ENCODE results near the gene RNU7-1.
A peak's percentile ranks its signal among the peaks of the same experiment; 100 is the strongest.

Gene RNU7-1

DNA sequence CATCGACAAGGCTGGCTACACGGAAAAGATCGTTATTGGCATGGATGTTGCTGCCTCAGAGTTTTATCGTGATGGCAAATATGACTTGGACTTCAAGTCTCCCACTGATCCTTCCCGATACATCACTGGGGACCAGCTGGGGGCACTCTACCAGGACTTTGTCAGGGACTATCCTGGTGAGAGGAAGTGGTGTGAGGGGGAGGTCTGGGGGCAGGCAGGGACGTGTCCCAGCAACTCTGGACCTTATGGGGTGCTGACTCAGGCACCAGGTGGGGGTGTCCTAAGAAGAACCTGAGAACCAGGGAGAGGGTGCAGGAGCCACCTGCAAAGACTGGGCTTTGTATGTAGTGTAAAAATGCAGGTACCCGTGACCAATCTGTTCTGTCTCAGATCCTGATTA lies 24.0 kb upstream of the RNU7-1 start:
- DNase-seq = no peak

DNA sequence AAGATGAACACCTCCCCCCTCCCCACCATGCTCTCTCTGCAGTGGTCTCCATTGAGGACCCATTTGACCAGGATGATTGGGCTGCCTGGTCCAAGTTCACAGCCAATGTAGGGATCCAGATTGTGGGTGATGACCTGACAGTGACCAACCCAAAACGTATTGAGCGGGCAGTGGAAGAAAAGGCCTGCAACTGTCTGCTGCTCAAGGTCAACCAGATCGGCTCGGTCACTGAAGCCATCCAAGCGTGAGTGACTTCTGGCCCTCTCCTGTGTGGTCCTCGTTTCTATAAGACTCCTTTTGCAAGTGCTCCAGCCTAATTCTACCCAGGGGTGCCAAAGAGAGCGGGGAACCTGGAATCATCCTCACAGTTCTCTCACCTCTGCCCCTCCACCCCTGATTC lies 22.1 kb upstream of the RNU7-1 start:
- DNase-seq = no peak

DNA sequence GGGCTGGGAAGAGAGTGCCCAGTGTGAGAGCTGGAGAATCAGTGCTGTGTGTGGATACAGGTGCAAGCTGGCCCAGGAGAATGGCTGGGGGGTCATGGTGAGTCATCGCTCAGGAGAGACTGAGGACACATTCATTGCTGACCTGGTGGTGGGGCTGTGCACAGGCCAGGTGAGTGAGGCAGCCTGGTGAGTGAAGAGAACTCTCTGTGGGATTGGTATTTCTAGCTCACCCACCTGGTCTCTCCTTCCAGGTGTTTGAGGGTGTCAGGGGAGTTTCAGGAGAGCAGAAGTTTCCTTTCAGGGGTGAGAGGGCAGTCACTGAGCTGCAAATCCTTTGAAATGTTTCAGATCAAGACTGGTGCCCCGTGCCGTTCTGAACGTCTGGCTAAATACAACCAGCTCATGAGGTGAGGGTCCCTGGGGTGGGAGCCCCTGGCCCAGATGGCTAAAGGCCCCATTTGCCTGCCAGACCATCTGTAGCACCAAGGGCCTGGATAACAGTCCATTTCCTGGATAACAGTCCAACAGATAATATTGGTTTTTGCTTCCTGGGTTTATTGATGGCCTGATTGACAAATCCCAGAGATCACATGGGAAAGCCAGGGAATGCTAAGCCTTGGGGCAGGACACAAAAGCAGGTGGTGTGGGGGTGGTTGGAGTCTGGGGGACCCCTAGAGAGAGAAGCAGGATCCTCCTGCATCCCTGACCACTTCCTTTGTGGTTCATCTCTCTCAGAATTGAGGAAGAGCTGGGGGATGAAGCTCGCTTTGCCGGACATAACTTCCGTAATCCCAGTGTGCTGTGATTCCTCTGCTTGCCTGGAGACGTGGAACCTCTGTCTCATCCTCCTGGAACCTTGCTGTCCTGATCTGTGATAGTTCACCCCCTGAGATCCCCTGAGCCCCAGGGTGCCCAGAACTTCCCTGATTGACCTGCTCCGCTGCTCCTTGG lies 21.3 kb upstream of the RNU7-1 start:
- no peak for DNase-seq

DNA sequence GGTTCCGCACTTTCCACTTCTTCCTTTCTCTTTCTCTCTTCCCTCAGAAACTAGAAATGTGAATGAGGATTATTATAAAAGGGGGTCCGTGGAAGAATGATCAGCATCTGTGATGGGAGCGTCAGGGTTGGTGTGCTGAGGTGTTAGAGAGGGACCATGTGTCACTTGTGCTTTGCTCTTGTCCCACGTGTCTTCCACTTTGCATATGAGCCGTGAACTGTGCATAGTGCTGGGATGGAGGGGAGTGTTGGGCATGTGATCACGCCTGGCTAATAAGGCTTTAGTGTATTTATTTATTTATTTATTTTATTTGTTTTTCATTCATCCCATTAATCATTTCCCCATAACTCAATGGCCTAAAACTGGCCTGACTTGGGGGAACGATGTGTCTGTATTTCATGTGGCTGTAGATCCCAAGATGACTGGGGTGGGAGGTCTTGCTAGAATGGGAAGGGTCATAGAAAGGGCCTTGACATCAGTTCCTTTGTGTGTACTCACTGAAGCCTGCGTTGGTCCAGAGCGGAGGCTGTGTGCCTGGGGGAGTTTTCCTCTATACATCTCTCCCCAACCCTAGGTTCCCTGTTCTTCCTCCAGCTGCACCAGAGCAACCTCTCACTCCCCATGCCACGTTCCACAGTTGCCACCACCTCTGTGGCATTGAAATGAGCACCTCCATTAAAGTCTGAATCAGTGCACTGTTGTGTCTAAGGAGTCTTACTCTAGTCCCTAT lies 20.4 kb upstream of the RNU7-1 start:
- no peak for DNase-seq

DNA sequence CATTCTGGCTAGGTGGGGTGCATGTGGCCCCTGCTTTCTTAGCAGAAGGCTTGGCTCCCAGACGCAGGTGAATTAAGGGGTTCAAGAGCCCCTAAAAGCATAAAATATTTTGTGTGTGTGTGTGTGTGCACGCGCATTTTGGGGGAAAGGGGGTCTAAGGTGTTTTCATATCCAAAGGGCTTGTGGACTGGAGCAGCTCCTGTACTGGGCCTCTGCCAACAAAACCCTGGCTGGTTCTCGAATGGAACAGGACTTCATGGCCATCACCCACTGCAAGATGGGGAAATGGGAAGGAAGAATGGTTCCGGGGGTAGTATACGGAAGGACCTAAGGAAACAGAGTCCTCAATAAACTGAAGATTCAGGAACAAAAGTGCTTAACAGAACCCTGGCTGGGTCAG lies 19.8 kb upstream of the RNU7-1 start:
- DNase-seq = no peak

DNA sequence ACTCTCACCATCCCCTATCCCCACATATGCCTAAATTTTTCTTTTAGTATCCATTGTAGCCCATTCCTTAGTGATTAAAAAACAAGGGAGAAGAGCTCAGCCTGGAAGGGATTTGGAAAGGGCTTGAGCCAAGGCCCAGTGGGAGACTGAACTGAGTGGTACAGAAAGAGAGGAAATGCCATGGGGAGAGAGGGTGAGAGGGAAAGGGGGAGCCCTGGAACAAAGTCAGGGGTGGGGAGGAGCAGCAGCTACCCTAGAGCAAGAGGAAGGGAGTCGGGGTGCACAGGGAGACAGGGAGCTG lies 18.4 kb upstream of the RNU7-1 start:
- no peak for DNase-seq

DNA sequence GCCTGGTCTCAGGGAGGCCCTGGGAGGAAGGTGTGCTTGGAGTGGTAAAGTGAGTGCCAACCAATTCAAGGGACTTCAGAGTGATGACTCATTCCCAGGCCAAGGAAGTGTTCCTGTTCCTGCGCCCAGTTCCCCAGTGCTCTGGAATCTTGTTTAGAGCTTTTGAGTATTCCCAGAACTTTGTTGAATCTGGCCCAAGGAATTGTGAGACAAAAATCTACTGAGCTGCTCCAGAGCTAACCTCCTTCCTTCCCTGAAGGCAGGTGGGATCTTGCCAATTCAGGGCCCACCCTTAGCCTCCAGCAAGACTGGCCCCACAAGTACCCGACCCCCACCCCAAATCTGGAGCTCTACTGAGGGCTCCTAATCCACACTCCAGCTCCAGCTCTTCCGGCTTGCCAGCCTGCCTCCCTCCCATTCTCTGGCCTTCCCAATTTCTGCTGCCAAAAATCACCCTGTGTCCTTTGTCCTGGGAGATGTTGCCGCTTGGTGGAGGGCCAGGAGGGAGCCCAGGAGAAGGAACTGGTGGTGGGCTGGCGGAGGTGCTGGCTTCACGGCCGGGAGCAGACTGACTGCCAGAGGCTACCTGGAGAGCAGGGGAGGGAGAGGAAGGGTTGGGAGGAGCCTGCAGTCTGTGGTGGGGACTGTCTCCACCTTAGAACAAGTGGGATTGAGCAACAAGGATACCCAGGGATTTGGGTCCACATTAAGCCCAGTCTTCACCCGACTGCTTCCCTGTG lies 17.9 kb upstream of the RNU7-1 start:
- no peak for DNase-seq

DNA sequence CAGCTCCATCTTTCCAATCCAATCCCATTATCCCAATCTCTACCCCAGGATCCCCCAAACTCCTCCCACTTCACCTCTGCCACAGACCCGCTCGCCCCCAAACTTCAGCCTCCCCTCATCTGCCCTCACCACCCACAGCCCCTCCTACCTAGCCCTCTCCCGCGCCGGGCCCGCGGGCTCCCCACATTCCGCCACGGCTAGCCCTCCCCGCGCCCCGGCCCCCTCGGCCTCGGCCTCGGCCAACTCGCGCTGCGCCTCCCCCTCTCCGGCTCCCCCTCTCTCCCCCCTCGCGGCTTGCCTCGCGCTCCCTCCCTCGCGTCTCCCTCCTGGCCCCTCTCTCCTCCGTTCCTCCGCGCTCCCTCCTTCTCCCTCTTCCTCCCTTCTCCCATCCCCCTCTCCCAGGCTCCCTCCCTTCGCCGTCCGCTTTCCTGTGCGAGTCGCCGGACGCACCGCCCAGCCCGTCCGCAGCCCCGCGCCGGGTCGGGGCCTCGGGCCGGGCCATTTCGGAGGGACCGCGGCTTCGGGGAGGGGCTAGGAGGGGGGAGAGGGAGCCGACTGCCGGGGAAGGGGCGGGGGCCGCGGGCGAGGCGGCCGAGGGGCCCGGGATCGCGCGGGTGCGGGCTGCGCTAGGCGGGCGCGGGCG lies 16.1 kb upstream of the RNU7-1 start, which contains the start of gene ATN1:
ATN1 (plus strand) TSS at position 581 of the 643 bp plus-strand sequence. CDS start 6,043 bp downstream, outside the sequence.
- DNase-seq = peak; percentile 9 to 34

DNA sequence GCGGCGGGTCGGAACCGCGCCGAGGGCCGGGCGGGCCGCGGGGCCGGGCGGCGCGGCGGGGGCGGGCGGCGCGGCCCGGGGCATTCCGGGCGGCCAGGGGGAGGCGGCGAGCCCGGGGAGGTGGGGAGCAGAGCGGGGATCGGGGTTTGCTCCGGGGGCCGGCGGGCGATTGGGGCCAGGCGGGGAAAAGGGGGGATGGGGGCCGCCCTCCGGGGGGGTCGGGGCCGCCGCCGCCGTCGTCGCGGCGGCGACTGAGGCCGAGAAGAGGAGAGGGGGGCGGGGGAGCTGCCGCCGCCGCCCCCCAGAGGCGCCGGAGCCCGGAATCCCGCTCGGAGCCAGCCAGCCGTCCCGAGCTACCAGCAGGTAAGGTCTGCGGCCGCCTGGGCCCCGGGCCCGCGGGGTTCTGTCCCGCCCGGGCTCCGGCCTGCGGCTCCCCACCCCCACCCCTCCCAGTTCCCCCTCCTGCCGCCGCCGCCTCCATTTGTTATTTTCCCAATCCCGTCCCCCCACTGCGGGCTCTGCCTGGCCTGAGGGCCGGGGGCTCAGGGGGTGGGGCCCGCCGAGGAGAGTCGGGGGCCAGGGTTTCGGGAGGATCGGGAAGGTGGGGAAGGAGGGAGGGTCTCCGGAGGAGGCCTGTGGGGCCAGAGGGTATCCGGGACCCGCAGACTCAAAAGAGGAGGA lies 15.5 kb upstream of the RNU7-1 start:
- DNase-seq = no peak

DNA sequence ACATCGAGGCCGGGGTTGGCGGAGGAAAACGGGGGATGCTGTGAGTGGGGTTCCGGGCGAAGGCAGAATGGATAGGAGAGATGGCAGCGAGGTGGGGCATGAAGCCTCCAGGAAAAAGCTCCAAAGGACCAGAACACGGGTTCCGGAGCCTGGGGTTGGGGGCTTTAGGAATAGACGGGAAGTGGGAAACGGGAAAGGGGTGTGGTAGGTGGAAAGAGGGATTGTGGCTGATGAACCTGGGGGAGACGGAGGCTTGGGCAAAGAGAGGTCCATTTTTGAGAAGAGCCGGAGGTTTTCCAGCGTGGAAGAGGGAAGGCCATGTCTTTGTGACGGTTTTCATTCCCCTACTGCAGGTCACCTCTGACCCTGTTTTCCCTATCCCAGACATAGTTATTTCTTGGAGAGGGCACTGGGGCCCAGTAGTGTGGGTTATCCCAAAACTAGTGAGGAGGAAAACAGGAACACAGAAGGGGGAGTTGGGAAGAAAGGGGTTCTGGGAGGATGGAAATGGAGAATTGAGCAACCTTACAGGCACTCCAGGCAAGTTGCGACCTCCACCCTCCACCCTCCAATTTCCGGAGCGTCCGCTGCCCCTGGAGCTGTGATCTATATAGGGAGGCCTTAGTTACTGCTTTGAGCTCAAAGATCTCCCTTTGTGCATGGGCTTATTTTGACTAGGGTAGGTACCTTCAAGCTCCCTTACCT lies 14.8 kb upstream of the RNU7-1 start:
- DNase-seq = no peak

DNA sequence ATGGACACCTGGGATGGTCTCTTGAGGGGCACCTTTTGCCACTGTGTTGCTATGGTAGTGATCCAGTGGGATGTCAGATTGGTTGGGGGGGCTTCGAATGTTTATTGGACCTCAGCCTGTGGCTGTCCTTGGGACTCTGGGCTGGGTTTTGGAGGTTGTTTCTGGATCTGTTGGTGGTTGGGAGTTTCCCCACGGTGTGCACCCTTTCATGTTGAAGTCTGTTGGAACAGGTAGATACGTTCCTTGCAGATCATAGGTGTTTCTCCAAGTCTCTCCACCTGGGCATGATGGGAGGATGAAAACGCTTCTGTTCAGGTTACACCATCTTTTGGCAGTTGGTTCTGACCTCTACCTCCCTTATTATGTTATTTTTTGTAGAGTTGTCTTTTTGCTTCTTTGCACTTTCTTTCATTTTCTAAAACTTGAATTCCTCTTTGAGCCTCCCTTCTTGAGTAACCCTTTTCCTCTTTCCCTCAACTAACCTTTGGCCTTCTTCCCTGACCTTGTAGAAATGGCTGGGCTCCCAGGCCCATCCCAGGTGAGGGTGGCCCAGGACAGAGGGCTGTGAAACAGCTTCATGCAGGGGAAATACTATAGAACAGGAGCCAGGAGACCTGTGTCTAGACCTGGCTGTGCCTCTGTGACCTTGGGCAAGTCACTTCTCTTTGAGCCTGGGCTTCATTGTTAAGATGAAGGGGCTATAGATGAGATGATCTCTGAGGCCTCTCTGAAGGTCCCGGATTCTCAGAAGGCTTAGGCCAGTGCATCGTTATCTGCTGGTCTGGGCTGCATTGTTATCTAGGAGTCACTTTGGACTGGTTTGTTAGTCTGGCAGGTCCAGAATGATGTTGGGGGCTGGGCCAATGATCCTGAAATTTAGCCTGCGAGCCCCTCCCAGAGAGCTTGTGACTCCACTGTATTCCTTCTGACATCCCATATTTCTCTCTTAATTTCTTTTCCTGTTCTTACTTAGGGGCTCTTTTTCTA lies 13.9 kb upstream of the RNU7-1 start:
- DNase-seq = no peak

DNA sequence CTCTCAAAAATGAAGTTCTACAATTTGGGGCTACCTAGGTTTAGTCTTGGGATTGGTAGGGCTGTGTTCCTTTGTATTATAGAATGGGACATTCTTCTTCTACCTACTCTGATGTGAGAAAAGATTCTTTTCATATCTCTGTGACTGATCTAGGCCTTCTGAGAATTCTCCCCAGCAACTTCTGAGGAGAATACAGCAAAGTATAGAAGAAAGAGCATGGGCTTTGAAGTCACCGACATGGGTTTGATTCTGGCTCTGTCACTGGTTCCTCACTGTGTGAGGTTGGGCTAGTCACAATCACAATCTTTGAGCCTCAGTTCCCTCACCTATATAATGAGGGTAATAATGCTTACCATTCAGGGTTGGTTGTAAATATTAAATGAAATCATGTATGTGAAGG lies 10.8 kb upstream of the RNU7-1 start:
- DNase-seq = no peak

DNA sequence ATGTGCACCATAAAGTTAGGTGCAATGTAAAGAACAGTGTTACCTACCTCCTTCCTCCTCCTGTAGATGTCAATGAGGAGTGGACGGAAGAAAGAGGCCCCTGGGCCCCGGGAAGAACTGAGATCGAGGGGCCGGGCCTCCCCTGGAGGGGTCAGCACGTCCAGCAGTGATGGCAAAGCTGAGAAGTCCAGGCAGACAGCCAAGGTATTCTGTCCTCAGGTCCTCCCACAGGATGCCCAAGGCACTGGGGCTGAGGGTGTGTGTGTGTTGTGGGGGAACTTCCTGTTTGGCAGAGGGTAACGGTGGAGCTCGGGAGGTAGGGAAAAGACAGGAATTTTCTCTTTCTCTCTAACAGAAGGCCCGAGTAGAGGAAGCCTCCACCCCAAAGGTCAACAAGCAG lies 9.5 kb upstream of the RNU7-1 start:
- DNase-seq = no peak

DNA sequence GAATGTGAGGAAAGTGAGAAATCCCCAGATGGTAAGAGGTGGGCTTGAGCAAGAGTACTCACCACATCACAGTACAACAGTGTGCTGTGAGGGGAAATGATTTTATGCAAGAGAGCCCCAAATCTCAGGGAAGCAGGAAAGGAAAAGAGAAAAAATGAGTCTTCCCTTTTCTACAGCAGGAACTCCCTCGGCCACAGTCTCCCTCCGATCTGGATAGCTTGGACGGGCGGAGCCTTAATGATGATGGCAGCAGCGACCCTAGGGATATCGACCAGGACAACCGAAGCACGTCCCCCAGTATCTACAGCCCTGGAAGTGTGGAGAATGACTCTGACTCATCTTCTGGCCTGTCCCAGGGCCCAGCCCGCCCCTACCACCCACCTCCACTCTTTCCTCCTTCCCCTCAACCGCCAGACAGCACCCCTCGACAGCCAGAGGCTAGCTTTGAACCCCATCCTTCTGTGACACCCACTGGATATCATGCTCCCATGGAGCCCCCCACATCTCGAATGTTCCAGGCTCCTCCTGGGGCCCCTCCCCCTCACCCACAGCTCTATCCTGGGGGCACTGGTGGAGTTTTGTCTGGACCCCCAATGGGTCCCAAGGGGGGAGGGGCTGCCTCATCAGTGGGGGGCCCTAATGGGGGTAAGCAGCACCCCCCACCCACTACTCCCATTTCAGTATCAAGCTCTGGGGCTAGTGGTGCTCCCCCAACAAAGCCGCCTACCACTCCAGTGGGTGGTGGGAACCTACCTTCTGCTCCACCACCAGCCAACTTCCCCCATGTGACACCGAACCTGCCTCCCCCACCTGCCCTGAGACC lies 8.0 kb upstream of the RNU7-1 start:
- DNase-seq = no peak

DNA sequence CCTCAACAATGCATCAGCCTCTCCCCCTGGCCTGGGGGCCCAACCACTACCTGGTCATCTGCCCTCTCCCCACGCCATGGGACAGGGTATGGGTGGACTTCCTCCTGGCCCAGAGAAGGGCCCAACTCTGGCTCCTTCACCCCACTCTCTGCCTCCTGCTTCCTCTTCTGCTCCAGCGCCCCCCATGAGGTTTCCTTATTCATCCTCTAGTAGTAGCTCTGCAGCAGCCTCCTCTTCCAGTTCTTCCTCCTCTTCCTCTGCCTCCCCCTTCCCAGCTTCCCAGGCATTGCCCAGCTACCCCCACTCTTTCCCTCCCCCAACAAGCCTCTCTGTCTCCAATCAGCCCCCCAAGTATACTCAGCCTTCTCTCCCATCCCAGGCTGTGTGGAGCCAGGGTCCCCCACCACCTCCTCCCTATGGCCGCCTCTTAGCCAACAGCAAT lies 7.4 kb upstream of the RNU7-1 start:
- no peak for DNase-seq

DNA sequence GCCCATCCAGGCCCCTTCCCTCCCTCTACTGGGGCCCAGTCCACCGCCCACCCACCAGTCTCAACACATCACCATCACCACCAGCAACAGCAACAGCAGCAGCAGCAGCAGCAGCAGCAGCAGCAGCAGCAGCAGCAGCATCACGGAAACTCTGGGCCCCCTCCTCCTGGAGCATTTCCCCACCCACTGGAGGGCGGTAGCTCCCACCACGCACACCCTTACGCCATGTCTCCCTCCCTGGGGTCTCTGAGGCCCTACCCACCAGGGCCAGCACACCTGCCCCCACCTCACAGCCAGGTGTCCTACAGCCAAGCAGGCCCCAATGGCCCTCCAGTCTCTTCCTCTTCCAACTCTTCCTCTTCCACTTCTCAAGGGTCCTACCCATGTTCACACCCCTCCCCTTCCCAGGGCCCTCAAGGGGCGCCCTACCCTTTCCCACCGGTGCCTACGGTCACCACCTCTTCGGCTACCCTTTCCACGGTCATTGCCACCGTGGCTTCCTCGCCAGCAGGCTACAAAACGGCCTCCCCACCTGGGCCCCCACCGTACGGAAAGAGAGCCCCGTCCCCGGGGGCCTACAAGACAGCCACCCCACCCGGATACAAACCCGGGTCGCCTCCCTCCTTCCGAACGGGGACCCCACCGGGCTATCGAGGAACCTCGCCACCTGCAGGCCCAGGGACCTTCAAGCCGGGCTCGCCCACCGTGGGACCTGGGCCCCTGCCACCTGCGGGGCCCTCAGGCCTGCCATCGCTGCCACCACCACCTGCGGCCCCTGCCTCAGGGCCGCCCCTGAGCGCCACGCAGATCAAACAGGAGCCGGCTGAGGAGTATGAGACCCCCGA lies 6.8 kb upstream of the RNU7-1 start:
- DNase-seq = no peak

DNA sequence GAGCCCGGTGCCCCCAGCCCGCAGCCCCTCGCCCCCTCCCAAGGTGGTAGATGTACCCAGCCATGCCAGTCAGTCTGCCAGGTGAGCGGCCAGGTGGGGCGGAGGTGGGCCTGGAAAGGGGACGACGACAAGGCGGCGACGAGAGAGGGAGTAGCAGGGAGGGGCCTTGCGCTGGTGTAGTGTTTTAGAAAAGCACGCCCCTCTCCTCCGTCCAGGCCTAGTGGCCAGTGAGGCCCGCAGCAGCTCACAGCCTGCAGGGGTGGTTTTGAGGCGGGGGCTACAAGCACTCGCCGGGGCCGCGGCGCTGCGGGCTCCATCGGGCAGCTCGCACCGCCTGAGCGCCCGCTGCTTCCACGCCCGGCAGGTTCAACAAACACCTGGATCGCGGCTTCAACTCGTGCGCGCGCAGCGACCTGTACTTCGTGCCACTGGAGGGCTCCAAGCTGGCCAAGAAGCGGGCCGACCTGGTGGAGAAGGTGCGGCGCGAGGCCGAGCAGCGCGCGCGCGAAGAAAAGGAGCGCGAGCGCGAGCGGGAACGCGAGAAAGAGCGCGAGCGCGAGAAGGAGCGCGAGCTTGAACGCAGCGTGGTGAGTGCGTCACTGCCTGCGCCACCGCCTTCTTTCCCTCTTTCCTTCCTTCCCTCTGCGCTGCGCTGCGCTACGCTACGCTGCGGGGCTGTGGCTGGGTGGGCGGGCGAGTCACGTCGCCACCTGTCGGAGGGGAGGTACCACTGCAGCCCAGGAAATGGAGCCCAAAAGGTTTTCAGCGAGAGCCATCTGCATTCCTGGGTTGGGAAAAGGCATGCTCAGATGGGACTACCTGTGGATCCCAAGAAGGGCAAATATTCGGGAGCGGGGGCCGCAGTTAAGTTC lies 5.9 kb upstream of the RNU7-1 start:
- DNase-seq = peak; percentile 86 to 92

Measured in NCI-H187 (cell line).